ENCODE data around the gene POU2F3. TPM values are rescaled to one million over a fixed set of nuclear protein-coding genes. Genes with fewer than 3 reads are reported as not detected.

The POU2F3 gene
- total and polyA plus RNA-seq, 2 of the 13 experiments (the other 11 are each of a cell fraction or from before 2014, with no cell fraction given): not detected

GRCh38 chr11:120197977-120198376 lies 42.0 kb upstream of the POU2F3 start (continued):
- TF ChIP-seq ZSCAN22 (CRISPR knock-in tag; IDR thresholded peaks at IDR 0.05) (no peak), IRX3 (CRISPR knock-in tag; IDR thresholded peaks at IDR 0.05; ENCODE audit: borderline replicate concordance, low read depth) (no peak), TRAFD1 (CRISPR knock-in tag; IDR thresholded peaks at IDR 0.05; ENCODE audit: borderline replicate concordance) (no peak), ZKSCAN5 (CRISPR knock-in tag; IDR thresholded peaks at IDR 0.05) (no peak), ZC3H13 (CRISPR knock-in tag; IDR thresholded peaks at IDR 0.05) (no peak), HDAC6 (IDR thresholded peaks at IDR 0.05; ENCODE audit: low read depth, low read length) (no peak), HNF4G (IDR thresholded peaks at IDR 0.05; ENCODE audit: borderline replicate concordance, low read depth, low read length) (peak; percentile 66; the same call in 1 of the 2 replicates), HNF4G (CRISPR knock-in tag; IDR thresholded peaks at IDR 0.05; ENCODE audit: borderline replicate concordance, low read depth) (no peak), ZNF281 (CRISPR knock-in tag; IDR thresholded peaks at IDR 0.05; ENCODE audit: borderline replicate concordance) (peak; percentile 54; the same call in 1 of the 2 replicates), TAF15 (IDR thresholded peaks at IDR 0.05; ENCODE audit: low read depth, low read length, poor library complexity, severe bottlenecking) (no peak), LCORL (IDR thresholded peaks at IDR 0.05) (no peak), LCORL (CRISPR knock-in tag; IDR thresholded peaks at IDR 0.05) (peak; percentile 19; the same call in 1 of the 2 replicates), ZMAT3 (CRISPR knock-in tag; conservative IDR thresholded peaks at IDR 0.05) (no peak), ZNF720 (CRISPR knock-in tag; IDR thresholded peaks at IDR 0.05) (no peak), SRSF1 (optimal IDR thresholded peaks at IDR 0.05; ENCODE audit: low read depth, low read length) (no peak), ZBTB8A (CRISPR knock-in tag; IDR thresholded peaks at IDR 0.05; ENCODE audit: borderline replicate concordance, low read depth) (no peak), ZNF367 (CRISPR knock-in tag; IDR thresholded peaks at IDR 0.05; ENCODE audit: borderline replicate concordance) (no peak), MYPOP (CRISPR knock-in tag; IDR thresholded peaks at IDR 0.05) (no peak), ATRX (CRISPR knock-in tag; IDR thresholded peaks at IDR 0.05; ENCODE audit: borderline replicate concordance) (no peak), PRMT3 (CRISPR knock-in tag; IDR thresholded peaks at IDR 0.05; ENCODE audit: borderline replicate concordance, low read depth) (no peak), HDAC1 (CRISPR knock-in tag; IDR thresholded peaks at IDR 0.05) (0 out of 2 replicates have a peak, but pooled peaks have one; percentile 1), SALL1 (CRISPR knock-in tag; IDR thresholded peaks at IDR 0.05) (0 out of 2 replicates have a peak, but pooled peaks have one; percentile 5), NCOA1 (CRISPR knock-in tag; IDR thresholded peaks at IDR 0.05) (0 out of 2 replicates have a peak, but pooled peaks have one; percentile 12), ZSCAN21 (CRISPR knock-in tag; IDR thresholded peaks at IDR 0.05; ENCODE audit: borderline replicate concordance) (no peak)
